Calu3 (cell line): Measurements from ENCODE around the gene METTL25. TPM values are rescaled to one million over a fixed set of nuclear protein-coding genes. Genes with fewer than 3 reads are reported as not detected.

Experiments used
- BruUV-seq: library from RNA; stranded (reverse); fragments of 400-500 nt; replicated peaks from 2 replicates; lab custom pipeline; 2021; lab: Mats Ljungman, UMichigan
- CTCF ChIA-PET: fragments of 300-600 bp; sonication (Branson Sonifier 250); formaldehyde crosslinking; loops from one replicate; lab custom pipeline; 2022; ENCODE audit warnings: antibody characterized with exemption; lab: Charles Lee
- DNase-seq: peaks from one replicate; pipeline ENCODE4 v3.0.0; 2022
- H3K27ac Mint-ChIP-seq: one replicate; pipeline ENCODE4 v1.8.0; 2022; ENCODE audit warnings: mixed read lengths; ENCODE audit not compliant: unreplicated experiment
- H3K27me3 Mint-ChIP-seq: one replicate; pipeline ENCODE4 v1.8.0; 2022; ENCODE audit warnings: mixed read lengths; ENCODE audit not compliant: unreplicated experiment
- H3K36me3 Mint-ChIP-seq: one replicate; pipeline ENCODE4 v1.8.0; 2022; ENCODE audit warnings: mild to moderate bottlenecking, moderate library complexity, mixed read lengths; ENCODE audit not compliant: insufficient read depth, unreplicated experiment
- H3K4me1 Mint-ChIP-seq: one replicate; pipeline ENCODE4 v1.8.0; 2022; ENCODE audit warnings: mild to moderate bottlenecking, low read depth, mixed read lengths; ENCODE audit not compliant: unreplicated experiment
- H3K4me3 Mint-ChIP-seq: one replicate; pipeline ENCODE4 v1.8.0; 2022; ENCODE audit warnings: mild to moderate bottlenecking, low read depth, moderate library complexity, mixed read lengths; ENCODE audit not compliant: unreplicated experiment
- H3K9me3 Mint-ChIP-seq: one replicate; pipeline ENCODE4 v1.8.0; 2022; ENCODE audit warnings: low read depth, mixed read lengths; ENCODE audit not compliant: unreplicated experiment
- CTCF ChIP-seq: fragments of 200-600 bp; IDR thresholded peaks from one replicate; pipeline ENCODE4 v1.8.0; 2022; ENCODE audit warnings: antibody characterized with exemption; ENCODE audit not compliant: unreplicated experiment
- intact Hi-C: fragments of 100-400 bp; cut with micrococcal nuclease; formaldehyde crosslinking; loops from one replicate; pipeline ENCODE4 v1.10.0; 2022; ENCODE audit not compliant: unreplicated experiment
- total RNA-seq: library from RNA; stranded (reverse); gene quantifications from 2 replicates; pipeline ENCODE4 v1.2.3, GENCODE V29; 2022

METTL25 gene
- total RNA-seq, 1 experiment from 2014 or later = 6.7 TPM

- no peak overlapping the region for H3K27ac Mint-ChIP-seq
- no peaks in the 10 kb centered on the region for H3K27me3 Mint-ChIP-seq
- BruUV-seq = no TSS peak
These were observed 116.9 kb downstream of the METTL25 start for GRCh38 chr12:82475211-82475610.

GRCh38 chr12:82476511-82476910 is 118.2 kb downstream of the METTL25 start:
- TF ChIP-seq CTCF = no peak
- Mint-ChIP-seq H3K4me3 (no peak overlapping the region), H3K27ac (no peak overlapping the region), H3K36me3 (no peaks in the 10 kb centered on the region), H3K27me3 (no peaks in the 10 kb centered on the region), H3K4me1 (peaks cover 13% of the 10 kb centered on the region), H3K9me3 (no peaks in the 10 kb centered on the region)
- intact Hi-C loops = no loop called here
- DNase-seq = no peak
- BruUV-seq = no TSS peak
- CTCF ChIA-PET = no interaction called here

More at GRCh38 chr12:82475211-82475610, 116.9 kb downstream of the METTL25 start:
- TF ChIP-seq CTCF = no peak
- Mint-ChIP-seq H3K4me3 (no peak overlapping the region), H3K9me3 (no peaks in the 10 kb centered on the region), H3K36me3 (no peaks in the 10 kb centered on the region), H3K4me1 (peaks cover 13% of the 10 kb centered on the region)
- DNase-seq = no peak
- CTCF ChIA-PET = no interaction called here
- intact Hi-C loops = no loop called here

- no peak for DNase-seq
- Mint-ChIP-seq H3K27ac (no peak overlapping the region), H3K4me1 (peaks cover 10% of the 10 kb centered on the region), H3K9me3 (no peaks in the 10 kb centered on the region), H3K27me3 (no peaks in the 10 kb centered on the region), H3K4me3 (no peak overlapping the region), H3K36me3 (no peaks in the 10 kb centered on the region)
- no TSS peak for BruUV-seq
- CTCF ChIA-PET = no interaction called here
- TF ChIP-seq CTCF = no peak
- intact Hi-C loops = no loop called here
These were observed 121.2 kb downstream of the METTL25 start for GRCh38 chr12:82479511-82479910.

GRCh38 chr12:82480606-82481005 is 122.3 kb downstream of the METTL25 start:
- H3K4me1 Mint-ChIP-seq = no peaks in the 10 kb centered on the region
- H3K27me3 Mint-ChIP-seq = no peaks in the 10 kb centered on the region
- CTCF ChIA-PET = no interaction called here
- no peak overlapping the region for H3K27ac Mint-ChIP-seq
- H3K9me3 Mint-ChIP-seq = no peaks in the 10 kb centered on the region
- no peak overlapping the region for H3K4me3 Mint-ChIP-seq
- no TSS peak for BruUV-seq
- intact Hi-C loops = no loop called here
- H3K36me3 Mint-ChIP-seq = no peaks in the 10 kb centered on the region
- no peak for DNase-seq
- TF ChIP-seq CTCF = no peak
